Measurements from ENCODE around the gene CCNK.

The CCNK gene

GRCh38 chr14:99468836-99469592 is 12.2 kb upstream of the CCNK start:
- Histone ChIP-seq H2BK5ac (ENCODE audit: low read length) (no peak overlapping the region), H3K27ac (replicated peaks; ENCODE audit: low read length) (no peak overlapping the region), H2AK5ac (ENCODE audit: low read depth, low read length) (no peak overlapping the region), H2BK12ac (ENCODE audit: low read length) (no peak overlapping the region), H3K4me3 (ENCODE audit: low read length in 2 of 2) (no peak overlapping the region), H4K91ac (ENCODE audit: low read depth, low read length, poor library complexity) (no peak overlapping the region), H3K79me1 (ENCODE audit: low read depth, low read length) (peaks cover 4% of the 10 kb centered on the region), H3K14ac (ENCODE audit: low read length) (no peak overlapping the region), H3K4ac (ENCODE audit: low read length) (no peak overlapping the region), H3K9me3 (replicated peaks in 1 of 2; ENCODE audit: control insufficient read depth in 2 of 2, insufficient read depth in 1 of 2, low read depth in 1 of 2, low read length in 2 of 2) (no peaks in the 10 kb centered on the region), H4K8ac (ENCODE audit: low read depth, low read length) (no peak overlapping the region), H3K27me3 (ENCODE audit: control insufficient read depth in 3 of 3, insufficient read depth in 3 of 3, low read depth in 1 of 3, low read length in 3 of 3) (no peaks in the 10 kb centered on the region), H3K9ac (ENCODE audit: low read depth, low read length, poor library complexity) (no peak overlapping the region), H3K23ac (ENCODE audit: low read depth, low read length, poor library complexity) (no peak overlapping the region), H3K36me3 (replicated peaks in 1 of 2; ENCODE audit: control insufficient read depth in 2 of 2, insufficient read depth in 2 of 2, low read length in 2 of 2) (peaks cover 4 to 21% of the 10 kb centered on the region in 2 donors), H3K18ac (ENCODE audit: low read length) (no peak overlapping the region), H2BK120ac (ENCODE audit: low read depth, low read length) (no peak overlapping the region), H3K4me2 (ENCODE audit: insufficient read depth, low read length, poor library complexity, severe bottlenecking) (no peak overlapping the region), H2AFZ (ENCODE audit: low read length) (no peak overlapping the region), H3K4me1 (ENCODE audit: control insufficient read depth in 2 of 2, insufficient read depth in 1 of 2, low read depth in 1 of 2, low read length in 2 of 2) (peaks cover 0 to 2% of the 10 kb centered on the region in 2 donors), H2BK15ac (ENCODE audit: low read length) (no peak overlapping the region)
- no peak for DNase-seq (ENCODE audit: low spot score)
- WGBS, 2 donors (ENCODE audit: extremely low coverage in 2 of 2, insufficient read length in 2 of 2, insufficient replicate concordance in 1 of 2) = no CpG with 5 or more reads among the region's 8 CpGs

GRCh38 chr14:99471731-99472130 is 9.5 kb upstream of the CCNK start:
- no CpG with 5 or more reads among the region's 7 CpGs for WGBS, 2 donors (ENCODE audit: extremely low coverage in 2 of 2, insufficient read length in 2 of 2, insufficient replicate concordance in 1 of 2)
- Histone ChIP-seq H3K9ac (ENCODE audit: low read depth, low read length, poor library complexity) (no peak overlapping the region), H3K4ac (ENCODE audit: low read length) (no peak overlapping the region)

GRCh38 chr14:99472937-99473336 is 8.3 kb upstream of the CCNK start:
- no peak overlapping the region for H3K9ac ChIP-seq (ENCODE audit: low read depth, low read length, poor library complexity)
- no peak overlapping the region for H2BK12ac ChIP-seq (ENCODE audit: low read length)
- H3K4me2 ChIP-seq (ENCODE audit: insufficient read depth, low read length, poor library complexity, severe bottlenecking) = no peak overlapping the region
- no peak overlapping the region for H3K4me3 ChIP-seq (ENCODE audit: low read length in 2 of 2)
- H3K4me1 ChIP-seq (ENCODE audit: control insufficient read depth in 2 of 2, insufficient read depth in 1 of 2, low read depth in 1 of 2, low read length in 2 of 2) = no peaks in the 10 kb centered on the region
- H3K4ac ChIP-seq (ENCODE audit: low read length) = no peak overlapping the region
- H3K18ac ChIP-seq (ENCODE audit: low read length) = no peak overlapping the region
- H2AFZ ChIP-seq (ENCODE audit: low read length) = no peak overlapping the region
- H3K23ac ChIP-seq (ENCODE audit: low read depth, low read length, poor library complexity) = no peak overlapping the region
- DNase-seq (ENCODE audit: low spot score) = no peak
- H4K8ac ChIP-seq (ENCODE audit: low read depth, low read length) = no peak overlapping the region
- no peak overlapping the region for H2BK15ac ChIP-seq (ENCODE audit: low read length)
- no CpG with 5 or more reads among the region's 4 CpGs for WGBS, 2 donors (ENCODE audit: extremely low coverage in 2 of 2, insufficient read length in 2 of 2, insufficient replicate concordance in 1 of 2)
- no peak overlapping the region for H3K27ac ChIP-seq (replicated peaks; ENCODE audit: low read length)
- no peak overlapping the region for H3K14ac ChIP-seq (ENCODE audit: low read length)
- H3K36me3 ChIP-seq (replicated peaks in 1 of 2; ENCODE audit: control insufficient read depth in 2 of 2, insufficient read depth in 2 of 2, low read length in 2 of 2) = no peaks in the 10 kb centered on the region
- H4K91ac ChIP-seq (ENCODE audit: low read depth, low read length, poor library complexity) = no peak overlapping the region
- no peaks in the 10 kb centered on the region for H3K27me3 ChIP-seq (ENCODE audit: control insufficient read depth in 3 of 3, insufficient read depth in 3 of 3, low read depth in 1 of 3, low read length in 3 of 3)
- H3K9me3 ChIP-seq (replicated peaks in 1 of 2; ENCODE audit: control insufficient read depth in 2 of 2, insufficient read depth in 1 of 2, low read depth in 1 of 2, low read length in 2 of 2) = no peaks in the 10 kb centered on the region
- no peak overlapping the region for H2AK5ac ChIP-seq (ENCODE audit: low read depth, low read length)
- H2BK120ac ChIP-seq (ENCODE audit: low read depth, low read length) = no peak overlapping the region
- no peaks in the 10 kb centered on the region for H3K79me1 ChIP-seq (ENCODE audit: low read depth, low read length)
- H2BK5ac ChIP-seq (ENCODE audit: low read length) = no peak overlapping the region

More at GRCh38 chr14:99471731-99472130, 9.5 kb upstream of the CCNK start:
- Histone ChIP-seq H3K23ac (ENCODE audit: low read depth, low read length, poor library complexity) (no peak overlapping the region), H2BK15ac (ENCODE audit: low read length) (no peak overlapping the region), H3K4me2 (ENCODE audit: insufficient read depth, low read length, poor library complexity, severe bottlenecking) (no peak overlapping the region), H2AK5ac (ENCODE audit: low read depth, low read length) (no peak overlapping the region), H3K4me3 (ENCODE audit: low read length in 2 of 2) (no peak overlapping the region), H3K14ac (ENCODE audit: low read length) (no peak overlapping the region), H3K79me1 (ENCODE audit: low read depth, low read length) (no peaks in the 10 kb centered on the region), H3K18ac (ENCODE audit: low read length) (no peak overlapping the region), H2BK5ac (ENCODE audit: low read length) (no peak overlapping the region), H3K36me3 (replicated peaks in 1 of 2; ENCODE audit: control insufficient read depth in 2 of 2, insufficient read depth in 2 of 2, low read length in 2 of 2) (peaks cover 0 to 2% of the 10 kb centered on the region in 2 donors), H3K9me3 (replicated peaks in 1 of 2; ENCODE audit: control insufficient read depth in 2 of 2, insufficient read depth in 1 of 2, low read depth in 1 of 2, low read length in 2 of 2) (no peaks in the 10 kb centered on the region), H3K27me3 (ENCODE audit: control insufficient read depth in 3 of 3, insufficient read depth in 3 of 3, low read depth in 1 of 3, low read length in 3 of 3) (no peaks in the 10 kb centered on the region), H2AFZ (ENCODE audit: low read length) (no peak overlapping the region), H3K27ac (replicated peaks; ENCODE audit: low read length) (no peak overlapping the region), H2BK12ac (ENCODE audit: low read length) (no peak overlapping the region), H3K4me1 (ENCODE audit: control insufficient read depth in 2 of 2, insufficient read depth in 1 of 2, low read depth in 1 of 2, low read length in 2 of 2) (no peaks in the 10 kb centered on the region), H4K91ac (ENCODE audit: low read depth, low read length, poor library complexity) (no peak overlapping the region), H2BK120ac (ENCODE audit: low read depth, low read length) (no peak overlapping the region), H4K8ac (ENCODE audit: low read depth, low read length) (no peak overlapping the region)
- no peak for DNase-seq (ENCODE audit: low spot score)

DNA sequence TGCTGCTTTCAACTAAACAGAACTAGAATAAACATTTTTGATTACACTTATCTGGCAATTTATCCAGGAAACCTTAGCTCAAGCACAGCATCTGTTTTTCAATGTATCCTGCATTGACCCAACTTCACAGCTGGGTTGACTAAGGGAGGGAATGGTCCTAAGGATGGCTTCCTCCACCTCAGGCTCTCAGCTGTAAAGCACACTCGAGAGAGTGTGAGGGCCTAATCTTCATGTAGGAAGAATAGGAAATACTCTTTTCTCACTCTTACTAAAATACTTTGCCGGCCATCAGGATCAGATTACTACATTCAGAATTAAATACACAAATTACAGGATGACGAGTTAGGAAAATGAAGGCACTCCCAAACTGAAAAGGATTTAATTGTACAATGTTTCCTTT is 7.8 kb upstream of the CCNK start:
- Histone ChIP-seq H3K36me3 (replicated peaks in 1 of 2; ENCODE audit: control insufficient read depth in 2 of 2, insufficient read depth in 2 of 2, low read length in 2 of 2) (no peaks in the 10 kb centered on the region), H3K23ac (ENCODE audit: low read depth, low read length, poor library complexity) (no peak overlapping the region)

More for the DNA sequence above, 7.8 kb upstream of the CCNK start:
- no CpG with 5 or more reads among the region's 3 CpGs for WGBS, 2 donors (ENCODE audit: extremely low coverage in 2 of 2, insufficient read length in 2 of 2, insufficient replicate concordance in 1 of 2)
- Histone ChIP-seq H3K9me3 (replicated peaks in 1 of 2; ENCODE audit: control insufficient read depth in 2 of 2, insufficient read depth in 1 of 2, low read depth in 1 of 2, low read length in 2 of 2) (no peaks in the 10 kb centered on the region), H3K14ac (ENCODE audit: low read length) (no peak overlapping the region), H3K18ac (ENCODE audit: low read length) (no peak overlapping the region), H4K91ac (ENCODE audit: low read depth, low read length, poor library complexity) (no peak overlapping the region), H3K4me3 (ENCODE audit: low read length in 2 of 2) (no peak overlapping the region), H2AFZ (ENCODE audit: low read length) (no peak overlapping the region), H3K27me3 (ENCODE audit: control insufficient read depth in 3 of 3, insufficient read depth in 3 of 3, low read depth in 1 of 3, low read length in 3 of 3) (no peaks in the 10 kb centered on the region), H2AK5ac (ENCODE audit: low read depth, low read length) (no peak overlapping the region), H2BK12ac (ENCODE audit: low read length) (no peak overlapping the region), H3K4me2 (ENCODE audit: insufficient read depth, low read length, poor library complexity, severe bottlenecking) (no peak overlapping the region), H3K79me1 (ENCODE audit: low read depth, low read length) (peaks cover under 1% of the 10 kb centered on the region), H2BK15ac (ENCODE audit: low read length) (no peak overlapping the region), H3K4ac (ENCODE audit: low read length) (no peak overlapping the region), H3K27ac (replicated peaks; ENCODE audit: low read length) (no peak overlapping the region), H2BK5ac (ENCODE audit: low read length) (no peak overlapping the region), H3K4me1 (ENCODE audit: control insufficient read depth in 2 of 2, insufficient read depth in 1 of 2, low read depth in 1 of 2, low read length in 2 of 2) (no peaks in the 10 kb centered on the region), H3K9ac (ENCODE audit: low read depth, low read length, poor library complexity) (no peak overlapping the region), H4K8ac (ENCODE audit: low read depth, low read length) (no peak overlapping the region), H2BK120ac (ENCODE audit: low read depth, low read length) (no peak overlapping the region)
- DNase-seq (ENCODE audit: low spot score) = no peak

Measured in neuronal stem cell (in vitro differentiated cells).